Esophagus mucosa (tissue), 1 donor: ENCODE measurements around the gene VSTM4. TPM values are rescaled to one million over a fixed set of nuclear protein-coding genes. Genes with fewer than 3 reads are reported as not detected.

Experiments
- ATAC-seq: fragments of 200-7000 bp; cut with Tn5 transposase; one replicate; pipeline ENCODE4 v1.9.1; 2020
- total RNA-seq: library from RNA; stranded (reverse); gene quantifications from one replicate; pipeline ENCODE4 v1.2.4, GENCODE V29; 2023
- donor health status: DM: yes; HTN: yes; CAD: no.

VSTM4 gene
- total RNA-seq, result 0.68 TPM

- peak; percentile 46 for ATAC-seq
These were observed at the start of gene VSTM4 for GRCh38 chr10:49115015-49115795. TSS of gene VSTM4 (minus strand) at chr10:49115522. CDS start at chr10:49115485, 37 bp downstream.

GRCh38 chr10:49164559-49165188 lies 49.4 kb upstream of the VSTM4 start:
- ATAC-seq, result peak; percentile 58

GRCh38 chr10:49163741-49164140 lies 48.4 kb upstream of the VSTM4 start:
- ATAC-seq, result no peak

GRCh38 chr10:49162761-49163310 lies 47.5 kb upstream of the VSTM4 start:
- ATAC-seq, result no peak

GRCh38 chr10:49162063-49162462 lies 46.7 kb upstream of the VSTM4 start:
- ATAC-seq, result no peak

- peak; percentile 57 for ATAC-seq
These were observed 46.2 kb upstream of the VSTM4 start for GRCh38 chr10:49161411-49161997.

GRCh38 chr10:49160814-49161213 lies 45.5 kb upstream of the VSTM4 start:
- no peak for ATAC-seq

GRCh38 chr10:49160110-49160509 lies 44.8 kb upstream of the VSTM4 start:
- no peak for ATAC-seq

GRCh38 chr10:49158915-49159314 lies 43.6 kb upstream of the VSTM4 start:
- ATAC-seq, result no peak

GRCh38 chr10:49158404-49158803 lies 43.1 kb upstream of the VSTM4 start:
- no peak for ATAC-seq

GRCh38 chr10:49157229-49157628 lies 41.9 kb upstream of the VSTM4 start:
- ATAC-seq, result no peak

GRCh38 chr10:49154641-49155040 lies 39.3 kb upstream of the VSTM4 start:
- ATAC-seq, result no peak

- ATAC-seq, result peak; percentile 10
These were observed 38.6 kb upstream of the VSTM4 start for GRCh38 chr10:49153971-49154370.

- no peak for ATAC-seq
These were observed 37.8 kb upstream of the VSTM4 start for GRCh38 chr10:49153115-49153514.

GRCh38 chr10:49152663-49153062 lies 37.3 kb upstream of the VSTM4 start:
- ATAC-seq, result peak; percentile 33

GRCh38 chr10:49152037-49152436 lies 36.7 kb upstream of the VSTM4 start:
- no peak for ATAC-seq

GRCh38 chr10:49151481-49151880 lies 36.2 kb upstream of the VSTM4 start:
- no peak for ATAC-seq

GRCh38 chr10:49151025-49151445 lies 35.7 kb upstream of the VSTM4 start:
- ATAC-seq, result no peak

GRCh38 chr10:49150426-49150825 lies 35.1 kb upstream of the VSTM4 start:
- ATAC-seq, result no peak

GRCh38 chr10:49149881-49150280 lies 34.6 kb upstream of the VSTM4 start:
- ATAC-seq, result no peak

GRCh38 chr10:49144058-49144720 lies 28.9 kb upstream of the VSTM4 start:
- ATAC-seq, result no peak

GRCh38 chr10:49143249-49143648 lies 27.9 kb upstream of the VSTM4 start:
- ATAC-seq, result peak; percentile 47
